Rectal smooth muscle tissue (tissue), 1 donor: ENCODE data around the gene INHA.

Experiments used
- H3K27ac ChIP-seq: one replicate; pipeline ENCODE4 v1.7.0; 2013; ENCODE audit warnings: low read depth, low read length, inconsistent platforms
- H3K27me3 ChIP-seq: one replicate; pipeline ENCODE4 v1.7.0; 2013; ENCODE audit warnings: low read length; ENCODE audit not compliant: control insufficient read depth, insufficient read depth
- H3K36me3 ChIP-seq: one replicate; pipeline ENCODE4 v1.7.0; 2013; ENCODE audit warnings: low read length; ENCODE audit not compliant: control insufficient read depth, insufficient read depth
- H3K4me1 ChIP-seq: one replicate; pipeline ENCODE4 v1.7.0; 2013; ENCODE audit warnings: low read length; ENCODE audit not compliant: control insufficient read depth, insufficient read depth
- H3K4me3 ChIP-seq: one replicate; pipeline ENCODE4 v1.7.0; 2013; ENCODE audit warnings: low read length
- H3K9ac ChIP-seq: one replicate; pipeline ENCODE4 v1.7.0; 2013; ENCODE audit warnings: low read length

Gene INHA

DNA sequence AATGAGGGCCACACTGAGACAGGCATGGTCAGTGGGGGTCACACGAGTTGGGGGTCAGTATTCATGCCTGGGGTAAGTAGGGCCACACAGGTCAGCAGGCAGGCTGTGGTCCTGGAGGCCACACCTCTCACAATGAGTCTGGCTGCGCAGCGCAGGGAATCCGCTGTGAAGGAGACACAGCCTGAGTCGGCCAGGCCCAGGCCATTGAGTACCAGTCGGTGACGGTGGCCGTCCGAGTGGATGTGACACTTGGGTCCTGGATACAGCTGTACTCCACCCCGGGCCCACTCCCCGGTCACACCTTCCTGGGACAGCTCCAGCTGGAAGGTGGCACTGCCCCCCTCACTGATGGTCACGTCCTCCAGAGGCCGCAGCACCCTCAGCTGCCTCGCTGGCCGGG, 17.8 kb upstream of the INHA start:
- Histone ChIP-seq H3K36me3 (no peaks in the 10 kb centered on the region), H3K4me1 (peaks cover 6% of the 10 kb centered on the region), H3K27ac (no peak overlapping the region), H3K27me3 (peaks cover 3% of the 10 kb centered on the region), H3K4me3 (no peak overlapping the region), H3K9ac (no peak overlapping the region)

DNA sequence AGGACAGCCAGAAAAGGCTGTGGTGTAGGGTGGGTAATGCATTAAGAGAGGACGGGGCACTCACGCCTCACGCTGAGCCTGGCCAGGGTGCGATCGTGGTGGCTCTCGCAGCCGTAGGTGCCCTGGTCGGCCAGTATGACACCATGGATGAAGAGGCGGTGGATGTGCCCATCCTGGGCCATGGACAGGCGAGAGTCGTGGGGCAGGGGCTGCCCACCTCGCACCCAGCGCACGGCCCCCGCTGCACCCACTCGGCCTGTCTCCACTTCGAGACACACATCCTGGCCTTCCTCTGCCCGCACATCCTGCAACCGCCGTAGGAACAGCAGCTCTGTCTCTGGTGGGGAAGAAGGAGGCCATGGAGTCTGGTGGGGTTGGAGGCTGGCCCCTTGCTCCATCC, 16.2 kb upstream of the INHA start:
- H3K27me3 ChIP-seq: no peaks in the 10 kb centered on the region
- H3K36me3 ChIP-seq: no peaks in the 10 kb centered on the region
- H3K4me1 ChIP-seq: peaks cover 6% of the 10 kb centered on the region
- H3K27ac ChIP-seq: no peak overlapping the region
- no peak overlapping the region for H3K9ac ChIP-seq
- H3K4me3 ChIP-seq: no peak overlapping the region

DNA sequence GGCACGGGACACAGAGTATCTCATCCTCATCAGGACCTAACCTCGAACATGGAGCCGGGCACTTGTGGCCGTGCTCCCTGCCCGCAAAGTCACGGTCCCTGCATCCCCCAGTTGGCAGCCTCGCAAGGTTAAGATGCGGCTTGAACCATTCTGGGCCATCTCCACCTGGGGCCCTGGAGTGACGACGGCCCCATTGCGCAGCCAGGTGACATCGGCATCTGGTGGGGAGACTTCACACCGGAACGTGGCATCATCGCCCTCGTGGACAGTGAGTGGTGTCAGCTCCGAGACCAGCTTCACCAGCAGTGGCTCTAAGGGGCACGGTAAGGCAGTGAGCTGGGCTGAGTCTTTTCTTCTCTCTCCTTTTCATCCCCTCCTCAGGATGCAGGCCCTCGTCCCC, 15.7 kb upstream of the INHA start:
- no peak overlapping the region for H3K27ac ChIP-seq
- peaks cover 6% of the 10 kb centered on the region for H3K4me1 ChIP-seq
- H3K4me3 ChIP-seq: no peak overlapping the region
- no peak overlapping the region for H3K9ac ChIP-seq
- H3K36me3 ChIP-seq: no peaks in the 10 kb centered on the region
- H3K27me3 ChIP-seq: no peaks in the 10 kb centered on the region

DNA sequence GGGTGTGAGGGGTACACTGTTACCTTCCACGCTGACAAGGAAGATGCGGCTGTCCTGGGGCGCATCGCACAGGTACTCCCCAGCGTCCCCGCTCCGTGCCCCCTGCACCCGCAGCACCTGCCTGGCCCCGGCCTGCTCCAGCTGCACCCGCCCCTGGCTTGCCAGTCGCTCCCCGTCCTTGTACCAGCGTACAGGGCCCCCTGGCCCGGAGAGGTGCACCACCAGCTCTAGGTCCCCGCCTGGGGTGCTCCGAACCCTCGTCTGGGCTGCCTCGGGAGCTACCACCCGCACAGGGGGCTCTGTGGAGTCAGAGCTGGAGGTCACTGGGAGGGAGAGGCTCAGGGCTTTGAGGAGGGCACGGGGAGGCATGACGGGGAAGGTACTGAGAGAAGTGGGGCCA, 14.8 kb upstream of the INHA start:
- Histone ChIP-seq H3K9ac (no peak overlapping the region), H3K27ac (no peak overlapping the region), H3K4me3 (no peak overlapping the region), H3K27me3 (no peaks in the 10 kb centered on the region), H3K4me1 (peaks cover 3% of the 10 kb centered on the region), H3K36me3 (no peaks in the 10 kb centered on the region)

DNA sequence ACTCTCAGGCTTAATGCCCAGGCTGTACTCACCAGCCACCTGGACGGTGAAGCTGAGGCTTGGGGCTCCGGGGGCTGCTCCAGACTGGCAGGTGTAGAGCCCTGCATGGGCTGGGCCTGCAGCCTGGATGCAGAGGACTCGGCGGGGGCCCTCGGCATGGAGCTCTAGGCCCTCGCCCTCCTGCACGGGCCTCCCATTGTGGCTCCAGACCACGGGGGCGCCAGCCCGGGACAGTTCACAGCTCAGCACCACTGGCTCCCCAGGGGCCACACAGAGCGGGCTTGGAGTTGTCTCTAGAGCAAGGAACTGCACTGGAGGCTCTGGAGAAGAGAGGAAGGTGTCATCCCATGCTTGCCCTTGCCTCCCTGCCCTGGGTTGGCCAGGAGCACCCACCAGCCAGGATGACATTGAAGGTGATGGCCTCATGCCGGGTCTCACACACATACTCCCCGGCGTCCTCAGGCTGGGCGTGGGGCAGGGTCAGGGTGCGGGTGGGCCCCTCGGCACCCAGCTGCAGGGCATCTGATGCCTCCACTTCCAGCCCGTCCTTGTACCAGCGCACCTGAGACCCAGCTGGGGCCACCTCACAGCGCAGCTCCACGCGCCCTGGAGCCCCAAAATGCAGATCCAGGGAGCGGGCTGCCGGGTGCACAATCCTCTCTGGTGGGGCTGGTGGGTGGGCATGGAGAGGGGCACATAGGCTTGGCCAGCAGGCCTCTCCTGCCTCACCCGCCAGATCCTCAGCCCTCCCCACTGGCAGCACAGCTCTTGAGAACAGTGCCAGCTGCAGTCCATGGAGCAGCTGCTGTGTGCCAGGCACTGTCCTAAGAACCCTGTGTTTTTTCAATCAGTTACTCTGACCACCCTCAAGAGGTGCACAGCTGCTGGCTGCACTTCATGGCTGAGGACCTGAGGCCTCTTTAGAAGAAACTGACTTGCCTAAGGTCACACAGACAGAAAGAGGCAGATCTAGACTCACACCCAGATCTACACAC, 14.0 kb upstream of the INHA start:
- Histone ChIP-seq H3K4me3 (no peak overlapping the region), H3K36me3 (no peaks in the 10 kb centered on the region), H3K9ac (no peak overlapping the region), H3K27ac (no peak overlapping the region), H3K27me3 (no peaks in the 10 kb centered on the region), H3K4me1 (peaks cover under 1% of the 10 kb centered on the region)

DNA sequence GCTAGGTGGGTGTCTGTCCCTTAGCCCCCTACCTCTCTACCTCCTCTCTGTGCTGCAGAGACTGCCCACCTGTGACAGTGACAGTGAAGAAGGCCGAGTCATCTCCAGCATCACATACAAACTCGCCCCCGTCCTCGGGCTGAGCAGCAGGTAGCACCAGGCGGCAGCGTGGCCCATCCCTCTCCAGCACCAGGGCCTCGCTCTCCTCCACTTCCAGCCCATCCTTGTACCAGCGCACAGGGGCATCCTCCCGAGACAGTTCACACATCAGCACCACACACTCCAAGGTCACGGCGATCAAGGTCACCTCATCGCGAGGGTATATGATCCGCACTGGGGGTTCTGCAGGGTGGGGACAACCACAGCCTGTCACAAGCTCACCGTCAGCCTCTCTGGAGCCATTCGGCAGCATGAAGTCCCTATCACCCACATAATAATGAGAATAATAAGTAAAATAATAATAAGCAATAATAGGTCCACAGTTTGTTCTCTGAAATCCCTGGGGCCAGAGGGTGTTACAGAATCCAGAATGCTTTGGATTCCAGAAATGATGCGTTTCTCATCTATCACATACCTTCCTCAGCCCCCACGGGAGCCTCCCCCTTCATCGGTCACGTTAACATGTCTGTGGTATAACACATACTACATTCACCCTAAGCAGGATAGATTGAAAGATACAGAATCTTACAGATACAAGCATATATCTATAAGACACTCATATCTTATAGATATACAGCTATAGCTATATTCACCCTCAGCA, 12.8 kb upstream of the INHA start:
- Histone ChIP-seq H3K4me3 (no peak overlapping the region), H3K27me3 (no peaks in the 10 kb centered on the region), H3K4me1 (no peaks in the 10 kb centered on the region), H3K9ac (no peak overlapping the region), H3K36me3 (no peaks in the 10 kb centered on the region), H3K27ac (no peak overlapping the region)

DNA sequence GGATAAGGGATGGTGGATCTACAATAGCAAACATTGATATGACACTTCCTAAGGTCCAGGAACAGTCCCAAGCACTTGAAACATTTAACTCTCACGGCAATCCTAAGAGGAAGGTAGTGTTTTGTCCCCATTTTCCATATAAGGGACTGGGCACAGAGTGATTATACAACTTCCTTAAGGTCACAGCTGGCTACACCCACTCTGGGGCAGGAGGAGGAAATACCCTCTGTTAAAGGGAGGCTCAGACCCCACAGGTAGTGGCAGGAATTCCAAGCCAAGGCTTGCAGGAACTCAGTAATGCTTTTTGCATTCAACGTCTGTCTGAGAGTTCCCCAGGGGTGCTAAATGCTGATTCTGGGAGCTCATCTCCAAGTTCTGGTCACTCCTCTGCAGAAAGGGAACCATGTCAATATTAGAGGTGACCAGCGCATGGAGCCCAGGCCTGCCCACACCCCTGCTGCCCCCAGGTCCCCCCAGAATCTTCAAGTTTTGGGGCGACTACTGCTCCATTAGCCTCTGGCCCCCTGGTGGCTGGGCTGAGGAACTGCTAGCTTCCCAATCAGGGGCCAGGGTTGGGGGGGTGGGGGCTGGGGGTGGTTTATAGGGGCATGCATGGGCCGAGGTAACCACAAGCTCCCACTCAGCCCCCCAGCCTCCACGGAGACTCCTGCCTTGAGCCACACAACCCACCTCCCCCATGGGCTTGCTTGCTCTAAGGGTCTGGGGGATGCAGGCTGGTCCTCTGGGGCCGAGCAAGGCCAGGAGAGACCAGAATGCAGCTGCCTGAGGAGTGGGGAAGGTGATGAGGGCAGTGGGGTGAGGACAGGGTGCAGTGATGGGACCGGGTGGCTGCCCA, 11.8 kb upstream of the INHA start:
- Histone ChIP-seq H3K9ac (no peak overlapping the region), H3K4me3 (no peak overlapping the region), H3K27ac (no peak overlapping the region), H3K27me3 (no peaks in the 10 kb centered on the region), H3K36me3 (no peaks in the 10 kb centered on the region), H3K4me1 (no peaks in the 10 kb centered on the region)

DNA sequence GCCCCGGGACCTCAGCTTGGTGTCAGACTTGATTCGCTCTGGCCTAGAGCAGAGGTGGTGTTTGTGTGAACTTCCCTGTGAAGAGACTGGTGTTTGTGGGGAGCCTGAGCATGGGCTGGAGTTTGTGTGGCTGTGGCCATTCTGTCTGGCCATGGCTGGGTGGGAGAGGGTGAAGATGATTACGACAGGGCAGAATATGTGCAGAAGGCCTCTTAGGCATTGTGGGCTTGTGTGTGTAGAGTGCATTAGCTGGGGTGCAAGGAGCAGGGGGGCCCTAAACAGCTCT, 11.3 kb upstream of the INHA start:
- H3K27ac ChIP-seq: no peak overlapping the region
- no peak overlapping the region for H3K9ac ChIP-seq
- no peaks in the 10 kb centered on the region for H3K4me1 ChIP-seq
- no peaks in the 10 kb centered on the region for H3K36me3 ChIP-seq
- no peaks in the 10 kb centered on the region for H3K27me3 ChIP-seq
- no peak overlapping the region for H3K4me3 ChIP-seq

DNA sequence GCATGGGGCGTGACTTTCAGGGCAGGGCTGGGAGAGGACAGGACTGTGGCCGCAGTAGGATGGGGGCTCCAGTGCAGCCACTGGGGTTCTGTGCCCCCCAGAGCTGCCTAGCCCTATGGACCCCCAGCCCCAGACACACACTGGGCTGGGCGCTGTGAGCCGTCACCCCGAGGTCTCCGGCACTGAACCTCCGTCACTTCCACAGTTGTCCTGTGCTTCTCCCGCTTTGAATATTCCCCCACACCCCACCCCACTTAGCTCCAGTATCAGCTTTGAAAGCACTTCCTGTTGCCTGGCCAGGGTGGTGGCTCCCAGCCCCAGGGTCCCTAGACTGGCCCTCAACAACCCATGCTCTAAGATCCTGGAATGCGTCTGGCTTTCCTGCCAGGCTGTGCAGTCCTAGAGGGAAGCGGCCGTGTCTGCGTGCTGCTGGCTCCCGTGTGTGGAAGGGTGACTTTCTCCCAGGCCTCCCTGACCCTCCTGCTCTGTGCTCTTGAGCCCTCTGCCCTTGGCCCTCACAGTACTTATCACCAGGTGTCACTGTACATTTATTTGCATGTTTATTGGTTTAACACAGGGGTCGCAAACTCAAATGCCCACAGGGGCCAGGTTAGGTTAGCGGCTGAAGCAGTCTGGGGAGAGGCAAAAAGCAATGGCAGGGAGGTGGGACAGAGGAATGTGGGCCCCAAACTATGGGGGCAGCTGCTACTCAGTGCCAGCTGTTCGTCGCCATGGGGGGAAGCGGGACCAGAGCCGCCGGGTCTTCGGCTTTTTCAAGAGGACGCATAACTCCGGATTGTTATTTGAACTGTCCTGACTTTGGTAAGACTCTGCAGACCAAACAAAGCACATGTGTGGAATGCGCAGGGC, 10.7 kb upstream of the INHA start:
- Histone ChIP-seq H3K4me3 (no peak overlapping the region), H3K36me3 (no peaks in the 10 kb centered on the region), H3K27ac (no peak overlapping the region), H3K27me3 (no peaks in the 10 kb centered on the region), H3K4me1 (no peaks in the 10 kb centered on the region), H3K9ac (no peak overlapping the region)

DNA sequence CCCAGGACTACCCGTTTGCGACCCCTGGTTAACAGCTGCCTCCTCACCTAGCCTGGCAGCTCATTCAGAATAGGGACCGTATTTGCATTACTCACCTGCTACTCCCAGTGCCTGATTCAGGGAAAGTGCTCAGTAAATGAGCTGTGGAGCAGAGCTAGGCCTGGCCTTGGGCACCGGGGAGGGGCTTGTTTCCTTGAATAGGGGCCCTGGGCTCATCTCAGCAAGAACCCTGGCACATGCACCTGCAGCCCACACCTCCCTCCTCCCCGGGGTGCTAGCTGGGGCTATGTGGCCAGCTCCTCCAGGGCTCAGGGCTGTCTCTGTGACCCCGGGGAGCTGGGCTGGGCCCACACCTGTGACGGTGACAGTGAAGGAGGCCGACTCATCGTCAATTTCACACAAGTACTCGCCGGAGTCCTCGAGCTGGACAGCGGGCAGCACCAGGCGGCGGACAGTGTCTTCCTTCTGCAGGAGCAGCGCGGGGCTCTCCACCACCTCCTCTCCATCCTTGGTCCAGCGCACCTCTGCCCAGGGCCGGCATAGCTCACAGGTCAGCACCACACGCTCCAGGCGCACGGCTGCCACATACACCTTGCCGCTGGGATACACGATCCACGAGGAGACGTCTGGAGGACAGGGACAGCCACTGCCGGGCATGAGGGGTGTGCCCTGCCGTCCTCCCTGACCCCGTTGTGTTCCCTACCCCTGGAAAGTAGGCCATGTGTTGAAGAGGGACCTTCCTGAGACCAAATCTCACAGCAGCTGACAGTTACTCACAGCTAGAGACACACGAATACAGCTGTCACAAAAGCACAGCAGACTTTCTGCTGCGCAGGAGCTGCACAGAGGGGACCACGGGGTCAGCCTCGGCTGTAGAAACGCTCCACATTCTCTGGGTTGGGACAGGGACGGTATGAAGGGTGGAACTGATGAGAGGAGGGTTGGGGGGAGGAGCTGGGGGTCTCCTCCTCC, 9.8 kb upstream of the INHA start:
- H3K9ac ChIP-seq: no peak overlapping the region
- H3K36me3 ChIP-seq: peaks cover 3% of the 10 kb centered on the region
- H3K27ac ChIP-seq: no peak overlapping the region
- no peaks in the 10 kb centered on the region for H3K4me1 ChIP-seq
- no peaks in the 10 kb centered on the region for H3K27me3 ChIP-seq
- H3K4me3 ChIP-seq: no peak overlapping the region
